SU-DHL-6 (cell line): ENCODE results near the gene URB2.

Experiments used
- H2AFZ ChIP-seq: fragments of 200-600 bp; sonication (generic); 2 replicates; pipeline ENCODE4 v1.6.1; 2014; ENCODE audit warnings: low read depth, mild to moderate bottlenecking, moderate library complexity, mixed read lengths, antibody characterized with exemption, low read length; ENCODE audit not compliant: severe bottlenecking
- H3F3A ChIP-seq: fragments of 200-600 bp; shearing (Covaris generic); 2 replicates; pipeline ENCODE4 v1.6.0; 2016; ENCODE audit warnings: antibody characterized with exemption, mild to moderate bottlenecking; ENCODE audit not compliant: insufficient read depth
- H3K27ac ChIP-seq: fragments of 200-600 bp; sonication (generic); 2 replicates; pipeline ENCODE4 v1.5.1; 2016; ENCODE audit warnings: low read depth, mild to moderate bottlenecking, low read length, moderate library complexity, mixed read lengths
- H3K27me3 ChIP-seq: fragments of 200-600 bp; sonication (generic), shearing (Covaris generic); 2 replicates; pipeline ENCODE4 v1.6.0; 2014; ENCODE audit warnings: mild to moderate bottlenecking, low read length
- H3K36me3 ChIP-seq: fragments of 200-600 bp; sonication (generic); 2 replicates; pipeline ENCODE4 v1.6.1; 2014; ENCODE audit warnings: mild to moderate bottlenecking, low read length, mixed read lengths
- H3K4me2 ChIP-seq: fragments of 300-600, 200-600 bp; shearing (Covaris generic), sonication (generic); 2 replicates; pipeline ENCODE4 v1.6.0; 2014; ENCODE audit warnings: low read length, low read depth, mild to moderate bottlenecking; ENCODE audit not compliant: poor library complexity, severe bottlenecking
- H3K4me3 ChIP-seq: fragments of 200-600 bp; sonication (generic); 2 replicates; pipeline ENCODE4 v1.5.1; 2014; ENCODE audit warnings: antibody characterized with exemption, low read length, mild to moderate bottlenecking, mixed read lengths; ENCODE audit not compliant: insufficient read depth, poor library complexity, severe bottlenecking
- H3K79me2 ChIP-seq: fragments of 200-600 bp; sonication (generic); 2 replicates; pipeline ENCODE4 v1.6.1; 2014; ENCODE audit warnings: mild to moderate bottlenecking, low read length, moderate library complexity; ENCODE audit not compliant: insufficient read depth
- H3K9ac ChIP-seq: fragments of 200-600 bp; sonication (generic); 2 replicates; pipeline ENCODE4 v1.7.0; 2014; ENCODE audit warnings: mild to moderate bottlenecking, low read length
- H3K9me2 ChIP-seq: fragments of 200-600 bp; sonication (generic); replicated peaks from 2 replicates; pipeline ENCODE4 v1.6.1; 2014; ENCODE audit warnings: low read length; ENCODE audit not compliant: insufficient read depth
- H3K9me3 ChIP-seq: fragments of 200-600 bp; sonication (generic); 2 replicates; pipeline ENCODE4 v1.6.1; 2014; ENCODE audit warnings: low read length, mixed read lengths; ENCODE audit not compliant: insufficient read depth
- H4K20me1 ChIP-seq: fragments of 200-600 bp; sonication (generic); 2 replicates; pipeline ENCODE4 v1.6.1; 2014; ENCODE audit warnings: low read depth, mild to moderate bottlenecking, antibody characterized with exemption, low read length, moderate library complexity, mixed read lengths
- CTCF ChIP-seq: fragments of 200-600 bp; sonication (generic); IDR thresholded peaks from one replicate; pipeline ENCODE4 v1.5.1; 2017; ENCODE audit warnings: antibody characterized with exemption, mild to moderate bottlenecking, low read length, moderate library complexity; ENCODE audit not compliant: insufficient read depth, poor library complexity, severe bottlenecking
- EZH2phosphoT487 ChIP-seq: fragments of 200-600 bp; sonication (generic), shearing (Covaris generic); conservative IDR thresholded peaks from 2 replicates; pipeline ENCODE4 v1.6.1; 2018; ENCODE audit warnings: mild to moderate bottlenecking, antibody characterized with exemption, low read length, moderate library complexity, mixed read lengths

Gene URB2

GRCh38 chr1:229671310-229671709 lies 45.3 kb downstream of the URB2 start:
- H3K27ac ChIP-seq = no peak overlapping the region
- H2AFZ ChIP-seq = no peak overlapping the region
- H3K4me3 ChIP-seq = no peak overlapping the region
- H3F3A ChIP-seq = no peaks in the 10 kb centered on the region
- H3K4me2 ChIP-seq = no peak overlapping the region
- H3K36me3 ChIP-seq = no peaks in the 10 kb centered on the region
- H3K79me2 ChIP-seq = no peaks in the 10 kb centered on the region
- H3K9ac ChIP-seq = no peak overlapping the region
- H3K27me3 ChIP-seq = no peaks in the 10 kb centered on the region
- no peaks in the 10 kb centered on the region for H3K9me2 ChIP-seq
- H4K20me1 ChIP-seq = no peaks in the 10 kb centered on the region
- TF ChIP-seq CTCF (no peak), EZH2phosphoT487 (no peak)
- H3K9me3 ChIP-seq = no peaks in the 10 kb centered on the region

- no peak for TF ChIP-seq EZH2phosphoT487
- no peak overlapping the region for H3K9ac ChIP-seq
- no peaks in the 10 kb centered on the region for H3K9me2 ChIP-seq
- no peak overlapping the region for H3K4me2 ChIP-seq
- no peaks in the 10 kb centered on the region for H3K27me3 ChIP-seq
- no peak overlapping the region for H3K27ac ChIP-seq
- H3K9me3 ChIP-seq = no peaks in the 10 kb centered on the region
- no peak overlapping the region for H2AFZ ChIP-seq
- H3K4me3 ChIP-seq = no peak overlapping the region
- H4K20me1 ChIP-seq = no peaks in the 10 kb centered on the region
- no peaks in the 10 kb centered on the region for H3F3A ChIP-seq
- no peaks in the 10 kb centered on the region for H3K36me3 ChIP-seq
- H3K79me2 ChIP-seq = no peaks in the 10 kb centered on the region
Measured at GRCh38 chr1:229672246-229672645, 46.2 kb downstream of the URB2 start.

DNA sequence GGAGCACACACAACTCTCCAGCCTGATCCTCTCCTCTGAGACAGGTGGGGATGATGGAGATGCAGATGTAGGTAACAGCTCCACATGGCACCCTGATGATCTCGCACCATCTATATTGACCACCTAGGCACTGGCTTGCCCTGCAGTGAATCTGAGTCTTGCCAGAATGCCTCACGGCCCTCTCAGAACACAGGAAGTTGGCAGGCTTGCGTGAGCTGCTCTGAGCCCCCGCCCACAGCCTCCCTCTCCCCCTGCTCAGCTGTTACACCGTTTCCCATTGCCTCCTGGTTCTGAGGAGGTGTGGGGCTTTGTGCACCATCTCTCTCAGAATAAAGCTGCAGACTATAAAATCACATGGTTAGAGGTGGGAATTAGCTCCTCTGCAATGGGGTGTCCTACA lies 48.0 kb downstream of the URB2 start:
- H4K20me1 ChIP-seq = no peaks in the 10 kb centered on the region
- no peak overlapping the region for H3K4me2 ChIP-seq

GRCh38 chr1:229675396-229675795 lies 49.3 kb downstream of the URB2 start:
- Histone ChIP-seq H3K27me3 (no peaks in the 10 kb centered on the region), H3K9me3 (no peaks in the 10 kb centered on the region), H2AFZ (no peak overlapping the region), H3K79me2 (no peaks in the 10 kb centered on the region), H3K4me2 (no peak overlapping the region), H3K9me2 (no peaks in the 10 kb centered on the region), H3K9ac (no peak overlapping the region), H3K4me3 (no peak overlapping the region), H3K27ac (no peak overlapping the region), H3K36me3 (no peaks in the 10 kb centered on the region), H3F3A (no peaks in the 10 kb centered on the region), H4K20me1 (no peaks in the 10 kb centered on the region)
- TF ChIP-seq CTCF (no peak), EZH2phosphoT487 (no peak)

More for the DNA sequence above, 48.0 kb downstream of the URB2 start:
- Histone ChIP-seq H3K4me3 (no peak overlapping the region), H3K79me2 (no peaks in the 10 kb centered on the region), H3K9ac (no peak overlapping the region), H2AFZ (no peak overlapping the region), H3K27me3 (no peaks in the 10 kb centered on the region), H3K9me3 (no peaks in the 10 kb centered on the region), H3K27ac (no peak overlapping the region), H3K9me2 (no peaks in the 10 kb centered on the region), H3F3A (no peaks in the 10 kb centered on the region), H3K36me3 (no peaks in the 10 kb centered on the region)
- no peak for TF ChIP-seq CTCF
- TF ChIP-seq EZH2phosphoT487 = no peak
